GM12873 (cell line): ENCODE results near the gene S100A3.

ENCODE experiments used
- CTCF ChIP-seq: IDR thresholded peaks from 2 replicates; pipeline ENCODE4 v1.5.1; 2012; ENCODE audit warnings: low read depth, mild to moderate bottlenecking, moderate library complexity, low read length, control low read depth; ENCODE audit not compliant: insufficient read depth; ENCODE audit errors: missing control alignments

Gene S100A3, protein sequence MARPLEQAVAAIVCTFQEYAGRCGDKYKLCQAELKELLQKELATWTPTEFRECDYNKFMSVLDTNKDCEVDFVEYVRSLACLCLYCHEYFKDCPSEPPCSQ

GRCh38 chr1:153548722-153549688 is at the start of gene S100A3:
Gene S100A3, minus strand, starts transcription at chr1:153549258. Its CDS starts 773 bp downstream, at chr1:153548485.
- no peak for TF ChIP-seq CTCF

DNA sequence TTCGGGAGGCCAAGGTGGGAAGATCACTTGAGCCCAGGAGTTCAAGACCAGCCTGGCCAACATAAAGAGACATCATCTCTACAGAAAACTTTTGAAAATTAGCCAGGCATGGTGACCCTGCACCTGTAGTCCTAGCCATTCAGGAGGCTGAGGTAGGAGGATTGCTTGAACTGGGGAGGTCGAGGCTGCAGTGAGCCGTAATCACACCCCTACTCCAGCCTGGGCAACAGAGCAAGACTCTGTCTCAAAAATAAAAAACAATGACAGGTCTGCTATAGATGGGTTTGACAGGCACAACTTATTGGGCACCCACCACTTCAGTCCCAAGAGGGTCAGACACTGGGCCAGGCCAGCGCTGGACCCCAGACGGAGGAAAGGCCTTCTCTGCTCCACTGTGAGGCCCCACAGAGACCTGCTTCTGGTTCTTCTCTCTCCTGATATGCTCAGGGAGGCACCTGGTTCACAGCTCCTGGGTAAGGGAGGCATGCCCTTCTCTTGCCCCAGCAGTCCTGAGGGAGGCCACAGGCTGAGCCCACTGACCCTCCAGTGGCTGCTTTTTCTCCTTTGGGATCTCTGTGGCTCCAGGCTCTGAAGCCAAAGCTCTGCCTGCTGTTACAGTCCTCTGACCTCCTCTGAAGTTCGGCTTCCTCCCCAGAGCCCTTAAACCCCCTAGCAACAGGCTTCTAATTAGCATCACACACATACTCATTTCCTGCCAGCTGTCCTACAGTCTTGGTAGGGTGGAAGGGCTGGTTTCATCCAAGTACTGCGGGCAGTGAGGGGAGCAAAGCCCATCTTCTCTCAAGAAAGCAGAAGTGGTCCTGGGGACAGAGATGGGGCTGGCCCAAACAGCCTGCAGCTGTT is 49.5 kb upstream of the S100A3 start:
- no peak for TF ChIP-seq CTCF

DNA sequence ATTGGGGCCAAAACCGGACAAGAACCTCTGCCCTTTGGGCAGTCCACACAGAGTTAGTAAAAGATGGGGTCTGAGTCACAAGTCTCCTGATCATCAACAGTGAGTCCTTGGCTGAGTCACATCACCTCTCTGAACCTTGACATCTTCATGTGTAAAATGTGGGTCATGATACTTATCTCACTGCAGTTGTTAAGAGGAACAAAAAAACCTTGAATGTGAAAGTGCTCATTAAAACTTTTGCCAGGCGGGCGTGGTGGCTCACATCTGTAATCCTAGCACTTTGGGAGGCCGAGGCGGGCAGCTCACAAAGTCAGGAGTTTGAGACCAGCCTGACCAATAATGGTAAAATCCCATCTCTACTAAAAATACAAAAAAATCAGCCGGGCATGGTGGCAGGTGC is 48.1 kb upstream of the S100A3 start:
- TF ChIP-seq CTCF, result no peak

GRCh38 chr1:153592748-153593147 is 43.7 kb upstream of the S100A3 start:
- TF ChIP-seq CTCF, result no peak

GRCh38 chr1:153588482-153588881 is 39.4 kb upstream of the S100A3 start:
- no peak for TF ChIP-seq CTCF

DNA sequence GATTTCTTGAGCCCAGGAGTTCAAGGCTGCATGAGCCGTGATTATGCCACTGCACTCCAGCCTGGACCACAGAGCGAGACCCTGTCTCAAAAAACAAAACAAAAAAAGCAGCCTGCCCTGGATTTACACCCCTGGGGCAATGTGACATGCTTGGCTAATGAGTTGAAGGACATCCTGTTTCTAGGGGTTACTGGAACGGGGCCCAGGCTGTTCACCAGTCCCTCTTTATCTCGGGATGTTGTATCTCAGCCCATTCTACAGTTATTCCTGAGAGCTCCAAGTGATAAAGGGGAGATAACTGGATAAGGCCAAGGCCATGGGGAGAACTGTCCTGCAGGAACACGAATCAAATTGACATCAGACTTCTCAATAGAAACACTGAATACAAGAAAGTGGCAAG is 38.3 kb upstream of the S100A3 start:
- no peak for TF ChIP-seq CTCF

GRCh38 chr1:153586347-153586746 is 37.3 kb upstream of the S100A3 start:
- TF ChIP-seq CTCF, result no peak
